PC-3 (cell line): Measurements from ENCODE around the gene CES2.

Source experiments
- EZH2 ChIP-seq: fragments of 300-600 bp; sonication (generic); IDR thresholded peaks from one replicate; pipeline ENCODE4 v1.6.1; 2017; ENCODE audit warnings: antibody characterized with exemption, mild to moderate bottlenecking, low read length; ENCODE audit not compliant: unreplicated experiment
- EZH2phosphoT487 ChIP-seq: fragments of 300-600 bp; sonication (generic); IDR thresholded peaks from 2 replicates; pipeline ENCODE4 v1.6.1; 2018; ENCODE audit warnings: mild to moderate bottlenecking, antibody characterized with exemption, low read length, borderline replicate concordance
- TF ChIP-seq, protein P1 (sequence below): fragments of 300-600 bp; sonication (generic); conservative IDR thresholded peaks from 2 replicates; pipeline ENCODE4 v1.5.1; 2017; ENCODE audit warnings: antibody characterized with exemption, low read depth, mild to moderate bottlenecking, low read length

DNA sequence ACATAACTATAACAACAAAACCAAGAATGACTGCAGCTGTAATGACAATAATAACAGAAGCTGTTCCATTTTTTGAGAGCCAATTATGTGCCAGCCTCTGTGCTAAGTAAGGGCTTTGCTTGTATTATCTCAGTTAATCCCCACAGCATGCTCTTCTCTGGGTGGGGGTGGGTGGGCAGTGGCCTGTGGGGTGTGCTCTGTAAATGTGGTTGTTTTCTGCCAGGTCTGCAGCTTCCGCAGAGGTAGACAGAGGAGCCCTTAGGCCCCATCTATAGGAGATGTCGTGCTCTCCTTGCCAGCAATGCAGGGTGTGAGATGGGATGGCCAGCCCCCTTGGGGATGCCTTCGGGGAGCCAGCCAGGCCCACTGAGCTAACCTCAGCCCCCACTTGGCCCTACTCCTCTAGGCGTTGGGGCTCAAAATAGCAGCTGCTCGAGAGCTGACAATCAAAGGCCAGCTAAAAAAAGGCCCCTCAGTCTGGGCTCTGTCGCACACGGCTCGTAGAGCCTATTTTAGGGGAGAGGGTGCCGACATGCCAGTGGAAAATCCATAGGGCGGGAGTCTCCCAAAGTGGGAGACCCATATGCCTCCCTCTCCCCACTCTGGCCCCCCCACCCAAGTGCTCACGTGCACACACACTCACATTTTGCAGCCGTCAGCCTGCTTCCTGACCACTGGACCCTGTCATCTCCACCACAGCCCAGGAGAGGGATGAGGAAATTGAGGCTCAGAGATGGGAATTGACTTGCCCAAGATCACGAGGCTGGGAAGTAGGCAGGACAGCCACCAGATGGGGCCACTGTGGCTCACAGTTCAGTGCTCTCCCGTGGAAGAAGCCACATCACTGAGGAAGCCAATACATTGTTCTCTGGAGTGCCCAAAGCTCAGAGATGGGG is 32.4 kb upstream of the CES2 start:
- TF ChIP-seq EZH2 = no peak
- TF ChIP-seq, protein P1, sequence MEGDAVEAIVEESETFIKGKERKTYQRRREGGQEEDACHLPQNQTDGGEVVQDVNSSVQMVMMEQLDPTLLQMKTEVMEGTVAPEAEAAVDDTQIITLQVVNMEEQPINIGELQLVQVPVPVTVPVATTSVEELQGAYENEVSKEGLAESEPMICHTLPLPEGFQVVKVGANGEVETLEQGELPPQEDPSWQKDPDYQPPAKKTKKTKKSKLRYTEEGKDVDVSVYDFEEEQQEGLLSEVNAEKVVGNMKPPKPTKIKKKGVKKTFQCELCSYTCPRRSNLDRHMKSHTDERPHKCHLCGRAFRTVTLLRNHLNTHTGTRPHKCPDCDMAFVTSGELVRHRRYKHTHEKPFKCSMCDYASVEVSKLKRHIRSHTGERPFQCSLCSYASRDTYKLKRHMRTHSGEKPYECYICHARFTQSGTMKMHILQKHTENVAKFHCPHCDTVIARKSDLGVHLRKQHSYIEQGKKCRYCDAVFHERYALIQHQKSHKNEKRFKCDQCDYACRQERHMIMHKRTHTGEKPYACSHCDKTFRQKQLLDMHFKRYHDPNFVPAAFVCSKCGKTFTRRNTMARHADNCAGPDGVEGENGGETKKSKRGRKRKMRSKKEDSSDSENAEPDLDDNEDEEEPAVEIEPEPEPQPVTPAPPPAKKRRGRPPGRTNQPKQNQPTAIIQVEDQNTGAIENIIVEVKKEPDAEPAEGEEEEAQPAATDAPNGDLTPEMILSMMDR = no peak
- TF ChIP-seq EZH2phosphoT487 = no peak
